ENCODE results near the gene DUS2.
A peak's percentile ranks its signal among the peaks of the same experiment; 100 is the strongest.
"Not testable (repeated sequence)": the region's sequence is repeated elsewhere in the genome, so short reads cannot be mapped to it uniquely, and the experiment has no call there.

Gene DUS2

DNA sequence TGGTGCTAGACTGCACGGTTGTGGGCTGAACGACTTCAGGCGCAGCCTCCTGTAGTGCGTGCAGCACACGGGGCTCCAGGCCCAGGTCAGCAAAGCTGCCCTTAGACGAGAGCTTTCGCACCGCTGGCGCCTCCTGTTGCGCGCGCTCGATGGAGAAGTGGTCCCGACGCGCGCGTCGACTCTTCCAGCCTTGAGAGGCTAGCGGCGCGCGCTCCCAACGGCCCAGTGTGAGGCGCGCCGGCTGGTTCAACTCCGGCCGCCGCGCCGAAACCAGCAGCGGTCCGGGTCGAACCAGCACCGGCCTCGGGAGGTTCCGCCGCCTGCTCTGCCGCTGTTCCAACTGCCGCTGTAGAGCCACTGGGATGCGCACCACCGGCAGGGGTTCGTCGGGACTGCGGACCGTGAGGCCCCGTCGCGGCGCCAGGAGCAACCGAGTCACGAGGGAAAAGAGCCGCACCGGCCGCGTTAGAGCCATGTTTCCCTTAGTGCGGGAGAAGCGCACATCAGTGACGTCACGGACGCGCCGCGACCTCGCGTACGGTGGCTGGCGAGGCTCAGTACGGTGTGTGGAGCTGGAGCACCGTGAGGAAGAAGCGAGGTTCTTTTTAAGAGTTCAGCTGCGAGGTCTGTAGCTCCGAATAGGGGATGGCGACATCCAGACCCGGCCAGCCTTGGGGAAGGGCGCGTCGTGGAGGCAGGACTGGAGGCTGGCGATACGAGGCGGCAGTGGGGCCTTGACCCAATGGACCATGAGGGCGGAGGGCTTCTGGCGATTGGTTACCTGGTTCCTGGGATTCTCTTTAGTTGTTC lies at the start of gene DUS2, which contains the start of gene DDX28:
Gene DUS2 (plus strand): TSS at position 557 of the 810 bp plus-strand sequence. CDS start 14,740 bp downstream, outside the sequence.
Gene DDX28 (minus strand): TSS at position 505 of the 810 bp plus-strand sequence. CDS start 30 bp downstream, at position 475.
- DNase-seq, result peak; percentile 96

DNA sequence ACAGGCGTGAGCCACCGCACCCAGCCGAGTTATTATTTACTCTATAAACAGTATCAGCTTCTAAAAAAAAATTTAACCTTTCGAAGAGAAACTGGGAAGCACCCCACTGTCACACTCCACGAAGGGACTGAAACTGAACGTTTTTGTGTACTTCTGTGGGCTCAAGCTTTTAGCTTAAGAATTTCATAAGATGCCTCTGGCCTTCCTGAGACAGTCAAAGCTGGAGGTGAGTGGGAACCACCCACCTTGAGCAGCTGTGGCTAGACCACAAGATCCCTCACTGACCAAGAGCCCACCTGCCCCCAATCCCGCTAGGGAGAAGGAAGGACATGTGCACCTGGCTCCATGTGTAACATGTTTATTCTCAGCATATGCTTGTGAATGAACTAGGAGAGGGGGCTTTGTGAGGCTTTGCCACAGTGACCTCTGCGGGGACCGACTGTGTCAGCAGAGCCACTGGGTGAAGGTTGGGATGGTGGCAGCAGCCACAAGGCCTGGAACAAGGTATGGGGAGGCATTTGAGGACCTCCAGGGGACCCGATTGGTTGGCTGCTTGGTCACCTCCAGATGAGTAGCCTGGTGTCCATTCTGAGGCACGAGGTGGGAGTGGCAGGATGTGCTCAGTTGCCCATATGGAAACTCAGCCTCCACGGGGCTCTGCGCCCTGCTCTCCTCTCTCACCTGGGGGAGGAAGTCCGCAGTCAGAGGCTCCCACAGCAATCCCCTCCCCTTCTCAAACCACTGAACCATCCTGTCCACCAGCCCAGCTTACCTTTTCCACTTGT lies 47.6 kb upstream of the DUS2 start:
- no peak for DNase-seq

DNA sequence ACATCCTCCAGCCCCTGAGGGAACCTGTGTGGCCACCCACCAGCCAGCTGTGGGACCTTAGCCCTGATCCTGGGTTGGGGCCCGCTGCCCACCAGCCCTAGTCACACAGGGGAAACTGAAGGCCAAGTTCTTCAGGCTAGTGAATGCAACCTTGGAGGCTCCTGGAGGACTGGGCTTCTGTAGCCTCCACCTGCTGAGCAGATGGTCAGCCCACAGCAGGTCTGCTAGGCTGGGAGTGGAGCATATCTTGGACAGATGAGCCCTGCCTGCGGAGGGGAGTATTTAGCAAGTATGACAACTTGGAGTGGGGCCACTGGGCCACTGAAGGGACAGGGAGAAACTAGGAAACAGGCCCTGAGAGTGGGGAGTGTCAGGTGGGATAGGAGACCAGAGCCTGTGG lies 46.9 kb upstream of the DUS2 start:
- DNase-seq, result no peak

DNA sequence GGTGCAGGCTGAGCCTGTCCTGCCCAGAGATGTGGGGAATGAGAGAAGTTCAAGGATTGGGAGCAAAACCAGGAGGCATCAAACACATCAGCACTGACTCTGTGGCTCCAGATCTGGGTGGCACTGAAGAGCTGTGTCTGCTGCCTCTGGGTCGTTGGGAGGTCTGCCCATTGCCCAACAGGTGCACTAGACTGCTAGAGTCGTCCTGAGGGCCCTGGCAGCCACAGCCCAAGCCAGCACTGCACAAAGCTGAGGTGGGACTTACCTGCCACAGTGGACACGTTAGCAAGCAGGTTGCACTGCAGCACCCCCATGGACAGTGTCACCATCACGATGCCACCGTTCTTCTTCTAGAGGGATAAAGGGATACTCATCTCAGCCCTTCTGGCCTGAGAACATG lies 46.1 kb upstream of the DUS2 start:
- DNase-seq, result no peak

DNA sequence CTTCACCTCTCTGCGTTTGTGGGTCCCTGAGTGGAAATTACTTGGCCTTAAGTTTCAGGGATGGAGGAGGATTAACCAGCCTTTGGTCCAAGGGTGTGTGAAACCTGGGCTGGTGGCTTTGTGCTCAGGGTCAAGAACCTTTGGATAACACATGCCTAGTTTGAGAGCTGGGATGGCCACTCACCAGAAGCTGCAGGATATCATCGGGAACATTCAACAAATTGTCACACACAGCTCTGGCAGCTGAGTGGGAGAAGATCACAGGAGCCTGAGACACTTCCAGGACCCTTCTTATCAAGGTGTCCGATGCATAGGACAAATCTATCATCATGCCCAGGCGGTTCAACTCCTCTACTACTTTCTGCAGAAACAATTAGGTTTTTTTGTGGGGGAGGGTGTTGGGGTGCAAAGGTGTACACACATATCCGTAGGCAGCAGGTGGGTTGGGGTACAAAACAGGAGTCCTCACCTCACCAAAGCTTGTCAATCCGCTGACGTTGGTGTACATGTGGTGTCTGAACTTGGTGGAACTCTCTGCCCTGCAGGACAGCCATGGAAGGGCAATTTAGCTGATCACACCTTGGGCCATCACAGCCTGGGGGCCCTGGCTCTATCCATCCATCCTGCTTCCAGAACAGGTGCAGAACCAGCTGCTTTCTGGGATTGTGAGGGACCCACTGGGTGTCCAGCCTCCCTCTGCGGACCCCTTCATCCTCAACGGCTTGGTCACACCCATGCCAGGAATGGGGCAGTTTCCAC lies 45.4 kb upstream of the DUS2 start:
- DNase-seq, result no peak

DNA sequence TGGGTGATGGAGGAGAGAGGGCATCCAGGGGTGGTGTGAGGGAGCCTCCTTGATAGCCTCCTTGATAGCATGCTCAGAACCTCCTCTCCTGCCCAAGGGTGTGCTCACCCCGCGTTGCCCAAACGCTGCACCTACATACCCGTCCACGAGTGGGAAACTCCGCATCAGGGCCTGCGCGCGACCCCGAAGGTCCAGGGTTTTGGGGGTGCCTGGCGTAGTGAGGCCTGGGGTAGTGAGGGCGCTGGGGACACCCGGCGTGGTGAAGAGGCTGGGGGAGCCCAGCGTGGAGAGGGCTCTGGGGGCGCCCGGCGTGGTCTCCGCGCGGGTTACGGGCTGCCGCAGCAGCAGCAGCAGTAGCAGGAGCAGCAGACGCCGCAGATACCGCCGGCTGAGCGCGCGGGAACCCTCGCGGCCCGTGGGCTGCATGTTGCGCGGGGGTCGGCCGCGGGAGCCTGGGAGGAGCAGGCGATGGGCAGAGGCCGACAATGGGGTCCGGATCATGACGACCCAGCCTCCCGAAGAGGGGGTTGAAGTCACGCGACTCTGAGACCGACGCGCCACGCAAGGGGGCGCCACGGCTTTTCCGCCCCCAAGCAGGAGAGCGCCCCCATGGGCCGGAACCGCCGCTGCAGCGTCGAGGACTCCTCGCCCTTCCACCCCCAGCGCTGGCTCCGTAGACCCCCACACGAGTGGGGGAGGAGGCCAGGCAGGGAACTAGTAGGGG lies 43.0 kb upstream of the DUS2 start, which contains the start of gene DPEP3:
Gene DPEP3 (minus strand): TSS at position 545 of the 724 bp plus-strand sequence. CDS start 119 bp downstream, at position 426.
- no peak for DNase-seq

DNA sequence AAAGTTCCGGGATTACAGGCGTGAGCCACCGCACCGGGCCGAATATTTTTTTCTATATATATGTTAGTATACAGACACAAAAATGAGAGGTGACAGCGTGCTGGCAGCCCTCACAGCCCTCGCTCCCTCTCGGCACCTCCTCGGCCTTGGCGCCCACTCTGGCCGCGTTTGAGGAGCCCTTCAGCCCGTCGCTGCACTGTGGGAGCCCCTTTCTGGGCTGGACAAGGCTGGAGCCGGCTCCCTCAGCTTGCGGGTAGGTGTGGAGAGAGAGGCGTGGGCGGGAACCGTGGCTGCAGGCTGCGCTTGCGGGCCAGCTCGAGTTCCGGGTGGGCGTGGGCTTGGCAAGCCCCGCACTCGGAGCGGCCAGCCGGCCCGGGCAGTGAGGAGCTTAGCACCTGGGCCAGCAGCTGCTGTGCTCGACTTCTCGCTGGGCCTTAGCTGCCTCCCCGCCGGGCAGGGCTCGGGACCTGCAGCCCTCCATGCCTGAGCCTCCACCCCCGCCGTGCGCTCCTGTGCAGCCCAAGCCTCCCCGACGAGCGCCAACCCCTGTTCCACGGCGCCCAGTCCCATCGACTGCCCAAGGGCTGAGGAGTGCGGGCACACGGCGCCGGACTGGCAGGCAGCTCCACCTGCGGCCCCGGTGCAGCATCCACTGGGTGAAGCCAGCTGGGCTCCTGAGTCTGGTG lies 40.9 kb upstream of the DUS2 start:
- no peak for DNase-seq

DNA sequence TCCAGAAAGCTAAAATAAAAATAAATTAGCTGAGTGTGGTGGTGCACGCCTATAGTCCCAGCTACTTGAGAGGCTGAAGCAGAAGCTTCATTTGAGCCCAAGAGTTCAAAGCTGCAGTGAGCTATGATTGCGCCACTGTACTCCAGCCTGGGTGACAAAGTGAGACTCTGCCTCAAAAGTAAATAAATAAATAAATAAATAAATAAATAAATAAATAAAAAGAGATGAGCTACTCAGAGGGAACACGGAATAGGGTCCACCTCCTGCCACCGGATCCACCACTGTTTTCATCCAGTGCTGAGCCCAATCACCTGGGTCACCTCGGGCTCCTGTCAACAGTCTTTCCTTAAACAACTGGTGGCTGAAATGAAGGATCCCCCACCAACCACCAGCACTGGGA lies 36.1 kb upstream of the DUS2 start:
- DNase-seq, result no peak

DNA sequence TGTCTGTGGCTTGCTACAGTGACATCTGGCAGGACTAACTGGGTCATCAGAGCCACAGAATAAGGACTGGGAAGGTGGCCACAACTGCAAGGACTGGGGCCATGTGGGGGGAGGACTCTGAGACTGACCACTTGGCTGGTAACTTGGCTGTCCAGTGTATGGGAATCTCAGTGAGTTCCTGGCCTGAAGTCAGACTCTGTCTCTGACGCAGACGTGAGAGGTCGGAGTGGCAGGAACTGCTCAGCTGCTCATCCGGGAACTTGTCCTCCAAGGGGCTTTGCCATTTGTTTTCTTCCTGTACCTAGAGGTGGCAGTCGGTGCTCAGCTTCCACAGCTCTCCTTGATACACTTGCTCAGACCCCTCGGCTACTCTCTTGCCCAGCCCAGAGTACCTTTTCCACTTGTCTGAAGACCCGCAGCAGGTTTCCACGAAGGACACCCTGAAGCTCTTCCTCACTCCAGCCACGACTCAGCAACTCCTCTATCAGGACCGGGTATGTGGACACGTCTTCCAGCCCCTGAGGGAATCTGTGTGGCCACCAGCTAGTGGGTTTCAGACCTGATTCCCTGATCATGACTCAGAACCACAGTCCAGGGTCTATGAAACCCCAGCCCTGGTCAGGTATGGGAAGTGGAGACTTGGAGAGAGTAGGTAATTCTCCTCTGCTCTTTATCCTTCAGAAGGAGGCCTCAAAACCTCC lies 35.5 kb upstream of the DUS2 start:
- no peak for DNase-seq

DNA sequence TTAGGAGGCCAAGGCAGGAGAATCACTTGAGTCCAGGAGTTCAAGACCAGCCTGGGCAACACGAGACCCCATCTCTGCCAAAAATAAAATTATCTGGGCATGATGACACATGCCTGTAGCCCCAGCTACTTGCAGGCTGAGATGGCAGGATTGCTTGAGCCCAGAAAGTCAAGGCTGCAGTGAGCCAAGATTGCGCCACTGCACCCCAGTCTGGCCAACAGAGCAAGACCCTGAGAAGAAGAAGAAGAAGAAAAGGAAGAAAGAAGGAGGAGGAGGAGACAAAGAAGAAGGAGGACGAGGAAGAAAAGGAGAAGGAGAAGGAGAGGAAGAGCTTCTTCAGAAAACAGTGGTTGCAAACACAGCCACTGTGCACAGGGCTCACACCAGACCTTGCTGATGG lies 34.4 kb upstream of the DUS2 start:
- no peak for DNase-seq

DNA sequence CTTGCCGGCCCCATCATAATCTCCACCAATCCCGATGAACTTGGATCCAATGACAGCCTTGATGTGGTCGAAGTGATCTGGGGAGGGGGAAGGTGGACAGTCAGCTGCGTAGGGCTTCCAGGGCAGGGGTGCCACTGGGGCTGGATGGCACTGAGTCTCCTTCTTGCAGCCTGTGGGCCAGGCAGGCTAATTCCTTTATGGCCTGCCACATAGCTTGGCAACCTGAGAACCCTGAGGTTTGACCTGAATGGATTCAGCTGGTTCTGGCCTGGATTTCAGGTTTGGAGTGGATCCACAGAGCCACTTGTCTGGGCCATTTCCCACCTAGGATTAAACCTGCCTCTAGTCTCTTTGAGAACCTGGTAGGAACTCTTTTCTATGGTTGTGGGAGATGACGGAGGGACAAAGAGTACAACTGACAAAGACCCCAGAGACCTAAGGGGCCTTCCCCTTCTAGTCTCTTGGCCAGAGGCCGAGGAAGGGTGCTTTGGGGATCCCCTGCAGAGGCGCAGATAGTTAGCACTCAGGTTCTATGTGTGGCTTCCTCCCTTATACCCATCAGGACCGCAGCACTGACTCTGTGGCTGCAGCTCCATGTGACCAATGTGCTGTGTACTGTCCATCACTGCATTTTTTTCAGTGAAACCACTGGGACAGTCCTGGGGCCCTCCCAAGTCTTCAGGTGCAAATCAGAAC lies 33.6 kb upstream of the DUS2 start:
- no peak for DNase-seq

DNA sequence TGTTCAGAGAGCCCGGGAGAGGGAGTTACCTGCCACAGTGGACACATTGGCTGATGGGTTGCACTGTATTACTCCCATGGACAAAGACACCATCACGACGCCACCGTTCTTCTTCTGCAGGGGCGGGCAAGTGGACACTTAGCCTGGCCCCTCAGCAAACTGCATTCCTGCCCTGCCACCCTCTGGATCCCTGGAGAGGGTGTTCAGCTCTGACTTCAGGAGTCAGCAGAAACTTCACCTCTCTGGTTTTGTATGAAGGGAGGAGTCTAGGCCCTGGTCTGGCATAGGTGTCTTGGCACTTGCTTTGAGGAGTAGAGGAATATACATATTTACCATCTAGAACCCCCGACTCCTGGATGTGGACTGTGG lies 33.1 kb upstream of the DUS2 start:
- no peak for DNase-seq

DNA sequence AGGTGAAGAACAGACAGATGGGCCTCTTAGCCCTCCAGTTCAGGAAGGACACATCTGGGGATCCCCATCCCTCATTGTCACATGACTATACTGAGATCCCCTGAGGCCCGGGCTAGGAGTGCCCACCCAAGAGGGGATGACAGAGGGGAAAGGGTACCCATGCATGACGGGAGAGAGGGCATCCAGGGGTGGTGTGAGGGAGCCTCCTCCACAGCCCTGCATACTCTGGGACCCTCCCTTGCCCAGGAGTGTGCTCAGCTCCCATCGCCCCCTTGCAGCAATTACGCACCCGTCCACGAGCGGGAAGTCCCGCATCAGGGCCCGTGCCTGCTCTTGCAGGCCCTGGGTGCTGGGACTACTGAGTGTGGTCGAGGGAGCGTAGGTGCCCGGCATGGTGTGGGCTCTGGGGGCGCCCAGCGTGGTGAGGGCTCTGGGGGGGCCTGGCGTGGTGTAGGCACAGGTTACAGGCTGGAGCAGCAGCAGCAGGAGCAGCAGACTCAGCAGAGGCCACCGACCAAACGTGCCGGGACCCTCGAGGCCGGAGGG lies 30.4 kb upstream of the DUS2 start:
- DNase-seq, result no peak

DNA sequence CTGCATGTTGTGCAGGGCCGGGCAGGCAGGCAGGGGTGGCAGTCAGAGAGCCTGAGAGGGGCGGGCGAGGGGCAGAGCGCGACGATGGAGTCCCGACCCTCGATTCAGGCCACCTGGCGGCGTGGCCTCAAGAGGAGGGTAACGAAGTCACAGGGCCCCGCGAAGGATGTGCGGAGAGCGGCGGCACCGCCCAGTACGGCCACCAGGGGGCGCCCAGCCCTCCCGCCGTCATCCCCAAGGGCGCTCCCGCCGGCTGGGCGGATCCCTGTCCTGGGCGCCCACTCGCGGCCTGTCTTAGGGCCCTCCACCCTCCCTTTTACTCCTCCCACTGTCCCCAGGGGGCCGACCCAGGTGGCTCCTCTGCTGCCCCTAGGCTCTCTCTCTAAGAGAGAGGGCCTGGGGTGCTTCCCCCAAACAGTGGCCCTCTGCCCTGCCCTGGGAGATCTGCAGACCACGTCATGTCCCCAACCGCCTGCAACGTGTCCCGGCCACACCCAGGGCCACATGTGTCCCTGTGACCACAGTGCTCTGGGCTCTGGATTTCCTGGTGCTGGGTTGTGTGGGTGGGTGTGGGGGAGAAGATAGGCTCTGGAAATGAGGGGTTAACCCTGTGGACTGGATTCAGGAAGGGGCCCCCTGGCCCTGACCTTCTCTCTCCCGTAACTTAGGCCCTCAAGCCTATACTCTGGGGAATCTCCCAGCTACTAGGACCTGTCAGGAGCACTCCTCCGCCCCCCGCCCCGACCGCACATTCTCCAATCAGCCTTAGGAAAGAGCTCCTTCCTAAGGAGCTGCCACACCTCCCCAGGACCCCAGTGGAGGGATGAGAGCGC lies 29.7 kb upstream of the DUS2 start:
- DNase-seq, result peak; percentile 82

DNA sequence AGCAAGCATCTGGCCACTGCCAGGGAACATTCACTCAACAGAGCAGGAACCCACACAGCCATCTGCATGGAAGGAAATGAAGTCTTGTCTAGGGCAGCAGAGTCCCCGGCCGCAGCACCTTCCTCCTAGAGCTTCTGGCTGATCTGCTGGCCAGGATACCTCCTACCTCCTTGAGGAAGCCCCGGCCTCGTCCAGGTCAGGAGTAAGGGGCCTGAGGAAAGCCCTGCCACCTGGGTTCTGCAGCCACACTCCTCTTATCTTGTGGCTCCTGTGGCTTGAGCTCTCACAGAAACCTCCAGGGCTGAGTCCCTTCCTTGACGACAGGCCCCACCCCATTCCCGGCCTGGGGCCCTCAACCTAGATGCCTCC lies 29.1 kb upstream of the DUS2 start:
- DNase-seq, result not testable (repeated sequence)

DNA sequence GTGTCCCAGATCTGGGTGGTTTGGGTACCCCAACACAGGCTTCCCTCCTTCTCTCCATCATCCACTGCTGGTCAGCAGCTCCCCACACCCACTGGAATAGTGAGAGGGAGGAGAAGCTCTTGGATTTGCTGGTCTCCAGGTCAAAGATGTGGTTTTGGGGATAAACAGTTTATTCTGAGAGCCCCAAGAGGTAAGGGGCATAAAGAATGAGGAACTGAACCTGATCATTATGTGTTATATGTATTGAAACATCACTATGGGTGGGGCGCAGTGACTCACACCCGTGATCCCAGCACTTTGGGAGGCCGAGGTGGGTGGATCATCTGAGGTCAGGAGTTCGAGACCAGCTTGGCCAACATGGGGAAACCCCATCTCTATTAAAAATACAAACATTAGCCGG lies 27.7 kb upstream of the DUS2 start:
- DNase-seq, result no peak

DNA sequence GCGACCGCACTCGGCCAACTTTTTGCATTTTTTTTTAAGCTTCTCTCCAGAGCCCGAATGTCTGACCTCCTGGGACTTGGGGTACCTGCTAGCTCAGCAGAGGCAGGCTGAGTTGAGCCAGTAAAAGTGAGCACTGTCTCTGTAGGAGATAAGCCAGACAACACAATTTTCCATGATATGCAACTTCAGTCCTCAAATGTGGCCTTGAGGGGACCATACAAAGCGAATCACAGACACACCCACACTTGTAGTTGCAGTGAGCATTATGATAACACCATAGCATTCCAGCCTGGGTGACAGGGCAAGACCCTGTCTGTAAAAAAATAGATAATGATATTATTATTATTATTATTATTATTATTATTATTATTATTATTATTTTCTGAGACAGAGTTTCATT lies 26.4 kb upstream of the DUS2 start:
- no peak for DNase-seq

DNA sequence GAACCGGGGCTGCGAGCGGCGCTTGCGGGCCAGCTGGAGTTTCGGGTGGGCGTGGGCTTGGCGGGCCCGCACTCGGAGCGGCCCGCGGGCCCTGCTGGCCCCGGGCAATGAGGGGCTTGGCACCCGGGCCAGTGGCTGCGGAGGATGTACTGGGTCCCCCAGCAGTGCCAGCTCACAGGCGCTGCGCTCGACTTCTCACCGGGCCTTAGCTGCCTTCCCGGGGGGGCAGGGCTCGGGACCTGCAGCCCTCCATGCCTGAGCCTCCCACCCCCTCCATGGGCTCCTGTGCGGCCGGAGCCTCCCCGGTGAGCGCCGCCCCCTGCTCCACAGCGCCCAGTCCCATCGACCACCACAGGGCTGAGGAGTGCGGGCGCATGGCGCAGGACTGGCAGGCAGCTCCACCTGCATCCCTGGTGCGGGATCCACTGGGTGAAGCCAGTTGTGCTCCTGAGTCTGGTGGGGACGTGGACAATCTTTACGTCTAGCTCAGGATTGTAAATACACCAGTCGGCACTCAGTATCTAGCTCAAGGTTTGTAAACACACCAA lies 24.8 kb upstream of the DUS2 start:
- not testable (repeated sequence) for DNase-seq
